Measurements from ENCODE around the gene SLC29A2. TPM values are rescaled to one million over a fixed set of nuclear protein-coding genes. Genes with fewer than 3 reads are reported as not detected.

Gene SLC29A2
- total RNA-seq, 4 donors from 2014 or later = 1.5 to 5.4 (median 2.4) TPM

- Histone ChIP-seq H3K9me3 (no peaks in the 10 kb centered on the region), H3K4me3 (peak overlapping the region in 1 of 4 donors; percentile 57), H3K4me1 (peaks cover 0 to 76% (median 37%) of the 10 kb centered on the region in 4 donors), H3K27ac (peak overlapping the region in 3 of 4 donors; percentile 70 to 89 (median 89)), H3K36me3 (no peaks in the 10 kb centered on the region), H3K27me3 (peaks cover 0 to 5% of the 10 kb centered on the region in 2 donors)
- DNase-seq (ENCODE audit: low spot score in 2 of 2) = peak; percentile 57 to 73
- WGBS, 2 donors = 13 to 39% methylated on average over 14 of the region's 16 CpGs
- TF ChIP-seq CTCF (IDR thresholded peaks at IDR 0.05) (no peak), POLR2A (IDR thresholded peaks at IDR 0.05) (no peak), EP300 (IDR thresholded peaks at IDR 0.05) (peak in 1 of 2 donors; percentile 58)
Observed at GRCh38 chr11:66317723-66318599, 53.6 kb downstream of the SLC29A2 start.

GRCh38 chr11:66317322-66317722, 54.2 kb downstream of the SLC29A2 start:
- H3K27me3 ChIP-seq = peaks cover 0 to 5% of the 10 kb centered on the region in 2 donors
- peak; percentile 37 to 40 for DNase-seq (ENCODE audit: low spot score in 2 of 2)
- WGBS, 2 donors = 3 to 5% methylated on average over 14 of the region's 14 CpGs
- no peak for TF ChIP-seq CTCF (IDR thresholded peaks at IDR 0.05)
- TF ChIP-seq POLR2A (IDR thresholded peaks at IDR 0.05) = no peak
- TF ChIP-seq EP300 (IDR thresholded peaks at IDR 0.05) = no peak
- peak overlapping the region in 3 of 4 donors; percentile 50 to 57 (median 52) for H3K4me3 ChIP-seq
- no peaks in the 10 kb centered on the region for H3K36me3 ChIP-seq
- peaks cover 0 to 71% (median 38%) of the 10 kb centered on the region in 4 donors for H3K4me1 ChIP-seq
- H3K27ac ChIP-seq = peak overlapping the region; percentile 62 to 89 (median 80)
- no peaks in the 10 kb centered on the region for H3K9me3 ChIP-seq

- peak within 1 kb of the TSS; percentile 62 to 89 (median 80) for H3K27ac ChIP-seq
- peaks cover 0 to 67% (median 37%) of the 10 kb centered on the region in 4 donors for H3K4me1 ChIP-seq
- peak within 1 kb of the TSS; percentile 39 to 57 (median 51) for H3K4me3 ChIP-seq
- TF ChIP-seq POLR2A (IDR thresholded peaks at IDR 0.05) = peak in 1 of 2 donors; percentile 60
- TF ChIP-seq EP300 (IDR thresholded peaks at IDR 0.05) = peak in 1 of 2 donors; percentile 32
- TF ChIP-seq CTCF (IDR thresholded peaks at IDR 0.05) = peak in 1 of 5 experiments; percentile 7
- no peaks in the 10 kb centered on the region for H3K36me3 ChIP-seq
- H3K27me3 ChIP-seq = peaks cover 0 to 5% of the 10 kb centered on the region in 2 donors
- peak; percentile 58 to 71 for DNase-seq (ENCODE audit: low spot score in 2 of 2)
- H3K9me3 ChIP-seq = no peaks in the 10 kb centered on the region
- WGBS, 2 donors = 0 to 18% methylated on average over 9 to 26 of the region's 29 CpGs
Observed at GRCh38 chr11:66316849-66317251, 54.7 kb downstream of the SLC29A2 start, which contains the start of gene CD248. Gene CD248, minus strand, starts transcription at chr11:66317044. Its CDS starts 17 bp downstream, at chr11:66317027.

- H3K4me1 ChIP-seq = peaks cover 0 to 67% (median 37%) of the 10 kb centered on the region in 4 donors
- H3K27ac ChIP-seq = peak overlapping the region; percentile 40 to 89 (median 80)
- H3K9me3 ChIP-seq = no peaks in the 10 kb centered on the region
- no peak for DNase-seq (ENCODE audit: low spot score in 2 of 2)
- H3K27me3 ChIP-seq = peaks cover 0 to 5% of the 10 kb centered on the region in 2 donors
- H3K4me3 ChIP-seq = peak overlapping the region; percentile 39 to 57 (median 51)
- TF ChIP-seq CTCF (IDR thresholded peaks at IDR 0.05) (no peak), POLR2A (IDR thresholded peaks at IDR 0.05) (no peak), EP300 (IDR thresholded peaks at IDR 0.05) (no peak)
- 48 to 67% methylated on average over 19 to 43 of the region's 52 CpGs for WGBS, 2 donors
- no peaks in the 10 kb centered on the region for H3K36me3 ChIP-seq
Observed at GRCh38 chr11:66315921-66316811, 55.4 kb downstream of the SLC29A2 start.

Data from tibial nerve (tissue), 4 donors.